ENCODE results near the gene SLC4A2.

- TF ChIP-seq CTCF (IDR thresholded peaks at IDR 0.05), result peak in 1 of 3 experiments; percentile 4
- peak; percentile 82 to 86 for TF ChIP-seq POLR2A (IDR thresholded peaks at IDR 0.05)
- peak; percentile 98 to 99 for TF ChIP-seq POLR2AphosphoS5 (IDR thresholded peaks at IDR 0.05; ENCODE audit: insufficient read depth in 1 of 2, low read depth in 1 of 2)
Measured at GRCh38 chr7:151057989-151058780, 1.2 kb upstream of the SLC4A2 start.
